KMS-11 (cell line): ENCODE measurements around the gene KANSL1.
"Not testable (repeated sequence)": the region's sequence is repeated elsewhere in the genome, so short reads cannot be mapped to it uniquely, and the experiment has no call there.

ENCODE experiments used
- H2AFZ ChIP-seq: fragments of 200-600 bp; sonication (generic); 2 replicates; pipeline ENCODE4 v1.6.1; 2016; ENCODE audit warnings: antibody characterized with exemption, mixed run types, low read depth
- H3K27ac ChIP-seq: fragments of 200-600 bp; sonication (generic); 2 replicates; pipeline ENCODE4 v1.6.1; 2016; ENCODE audit warnings: mild to moderate bottlenecking, mixed run types
- H3K27me3 ChIP-seq: fragments of 200-600 bp; sonication (generic); 2 replicates; pipeline ENCODE4 v1.6.1; 2017; ENCODE audit warnings: mild to moderate bottlenecking, low read depth, mixed run types, moderate library complexity; ENCODE audit not compliant: insufficient read depth
- H3K36me3 ChIP-seq: fragments of 200-600 bp; sonication (generic); 2 replicates; pipeline ENCODE4 v1.6.1; 2017; ENCODE audit warnings: mild to moderate bottlenecking, mixed run types; ENCODE audit not compliant: insufficient read depth
- H3K4me1 ChIP-seq: fragments of 200-600 bp; sonication (generic); 2 replicates; pipeline ENCODE4 v1.6.1; 2016; ENCODE audit warnings: mild to moderate bottlenecking, low read depth, mixed run types; ENCODE audit not compliant: poor library complexity, severe bottlenecking
- H3K4me2 ChIP-seq: fragments of 200-600 bp; sonication (generic); 2 replicates; pipeline ENCODE4 v1.7.0; 2016; ENCODE audit warnings: mild to moderate bottlenecking, mixed run types
- H3K4me3 ChIP-seq: fragments of 200-600 bp; sonication (generic); IDR thresholded peaks from 2 replicates; pipeline ENCODE4 v1.6.1; 2017; ENCODE audit warnings: low read depth, low read length, mixed read lengths; ENCODE audit not compliant: insufficient read depth
- H3K79me2 ChIP-seq: fragments of 200-600 bp; sonication (generic); 2 replicates; pipeline ENCODE4 v1.6.1; 2016; ENCODE audit warnings: low read depth, mixed run types; ENCODE audit not compliant: insufficient read depth
- H3K9ac ChIP-seq: fragments of 200-600 bp; sonication (generic); 2 replicates; pipeline ENCODE4 v1.6.1; 2016; ENCODE audit warnings: mild to moderate bottlenecking, mixed run types
- H4K20me1 ChIP-seq: fragments of 200-600 bp; sonication (generic); 2 replicates; pipeline ENCODE4 v1.6.1; 2016; ENCODE audit warnings: mild to moderate bottlenecking, mixed run types; ENCODE audit not compliant: insufficient read depth
- CTCF ChIP-seq: fragments of 200-600 bp; sonication (generic); conservative IDR thresholded peaks from 2 replicates; pipeline ENCODE4 v1.6.1; 2017; ENCODE audit warnings: low read depth, mild to moderate bottlenecking, antibody characterized with exemption, low read length, moderate library complexity, mixed read lengths

The KANSL1 gene

GRCh38 chr17:46181940-46182339 lies 11.3 kb downstream of the KANSL1 start:
- H3K27me3 ChIP-seq: no peaks in the 10 kb centered on the region
- peaks cover 51% of the 10 kb centered on the region for H4K20me1 ChIP-seq
- no peak overlapping the region for H3K27ac ChIP-seq
- no peaks in the 10 kb centered on the region for H3K36me3 ChIP-seq
- peaks cover 90% of the 10 kb centered on the region for H3K4me1 ChIP-seq
- no peak overlapping the region for H3K4me3 ChIP-seq
- H3K4me2 ChIP-seq: no peak overlapping the region
- no peak overlapping the region for H2AFZ ChIP-seq
- no peak for TF ChIP-seq CTCF
- H3K79me2 ChIP-seq: peaks cover 100% of the 10 kb centered on the region
- H3K9ac ChIP-seq: no peak overlapping the region

- not testable (repeated sequence) for H3K4me3 ChIP-seq, H3K27ac ChIP-seq, H2AFZ ChIP-seq, H3K36me3 ChIP-seq, H3K4me2 ChIP-seq, H3K27me3 ChIP-seq, H3K9ac ChIP-seq
- Histone ChIP-seq H3K4me1 (peaks cover 87% of the 10 kb centered on the region), H4K20me1 (peaks cover 52% of the 10 kb centered on the region), H3K79me2 (peaks cover 100% of the 10 kb centered on the region)
Measured at GRCh38 chr17:46181316-46181715, 11.9 kb downstream of the KANSL1 start.

GRCh38 chr17:46180892-46181274 lies 12.3 kb downstream of the KANSL1 start:
- H3K79me2 ChIP-seq: peaks cover 100% of the 10 kb centered on the region
- H2AFZ ChIP-seq: no peak overlapping the region
- no peaks in the 10 kb centered on the region for H3K27me3 ChIP-seq
- no peak for TF ChIP-seq CTCF
- H3K9ac ChIP-seq: no peak overlapping the region
- H3K4me1 ChIP-seq: peaks cover 88% of the 10 kb centered on the region
- no peaks in the 10 kb centered on the region for H3K36me3 ChIP-seq
- H3K27ac ChIP-seq: no peak overlapping the region
- peaks cover 55% of the 10 kb centered on the region for H4K20me1 ChIP-seq
- no peak overlapping the region for H3K4me3 ChIP-seq
- no peak overlapping the region for H3K4me2 ChIP-seq

GRCh38 chr17:46180185-46180891 lies 12.9 kb downstream of the KANSL1 start:
- not testable (repeated sequence) for H3K4me3 ChIP-seq, H3K27me3 ChIP-seq, H3K9ac ChIP-seq, H2AFZ ChIP-seq, H3K36me3 ChIP-seq, H3K27ac ChIP-seq
- H3K4me2 ChIP-seq: peak overlapping the region; percentile 6; the same call in 1 of the 2 replicates
- peaks cover 100% of the 10 kb centered on the region for H3K79me2 ChIP-seq
- H4K20me1 ChIP-seq: peaks cover 59% of the 10 kb centered on the region
- peaks cover 84% of the 10 kb centered on the region for H3K4me1 ChIP-seq

GRCh38 chr17:46179375-46179999 lies 13.7 kb downstream of the KANSL1 start:
- H3K9ac ChIP-seq: no peak overlapping the region
- H3K27ac ChIP-seq: no peak overlapping the region

More at GRCh38 chr17:46179375-46179999, 13.7 kb downstream of the KANSL1 start:
- H3K36me3 ChIP-seq: no peaks in the 10 kb centered on the region
- no peaks in the 10 kb centered on the region for H3K27me3 ChIP-seq
- no peak overlapping the region for H2AFZ ChIP-seq
- H3K4me2 ChIP-seq: peak overlapping the region; percentile 6; the same call in 1 of the 2 replicates
- no peak overlapping the region for H3K4me3 ChIP-seq
- H3K79me2 ChIP-seq: peaks cover 100% of the 10 kb centered on the region
- H4K20me1 ChIP-seq: peaks cover 60% of the 10 kb centered on the region
- H3K4me1 ChIP-seq: peaks cover 78% of the 10 kb centered on the region
- TF ChIP-seq CTCF: no peak
